Liver (tissue), 9 donors: Measurements from ENCODE around the gene SLC8A2. TPM values are rescaled to one million over a fixed set of nuclear protein-coding genes. Genes with fewer than 3 reads are reported as not detected.

Source experiments
- DNase-seq: peaks from one replicate; pipeline ENCODE4 v3.0.0-alpha.2; 2017; ENCODE audit warnings: low spot score
- H3K27ac ChIP-seq, 2 donors: one replicate each; pipeline ENCODE4 v1.7.0; 2013; ENCODE audit warnings: inconsistent platforms in 2 of 2, low read length in 2 of 2, control low read depth in 1 of 2, low read depth in 1 of 2, mild to moderate bottlenecking in 1 of 2
- H3K27me3 ChIP-seq, 4 donors: one replicate each; pipeline versions ENCODE4 v1.6.1 to v1.7.0; 2013; ENCODE audit warnings: low read length in 3 of 4, inconsistent platforms in 1 of 4, mild to moderate bottlenecking in 1 of 4, moderate library complexity in 1 of 4; ENCODE audit not compliant: control insufficient read depth in 4 of 4, insufficient read depth in 4 of 4
- H3K36me3 ChIP-seq, 4 donors: one replicate each; pipeline versions ENCODE4 v1.6.1 to v1.7.0; 2013; ENCODE audit warnings: low read length in 3 of 4, mild to moderate bottlenecking in 3 of 4, low read depth in 1 of 4, moderate library complexity in 1 of 4; ENCODE audit not compliant: control insufficient read depth in 4 of 4, insufficient read depth in 3 of 4
- H3K4me1 ChIP-seq, 4 donors: one replicate each; pipeline versions ENCODE4 v1.6.1 to v1.7.0; 2013; ENCODE audit warnings: low read length in 3 of 4, mild to moderate bottlenecking in 3 of 4, moderate library complexity in 1 of 4; ENCODE audit not compliant: control insufficient read depth in 4 of 4, insufficient read depth in 4 of 4
- H3K4me3 ChIP-seq, 3 donors: one replicate each; pipeline versions ENCODE4 v1.6.1 to v1.7.0; 2013; ENCODE audit warnings: low read length in 3 of 3, control low read depth in 1 of 3, low read depth in 1 of 3, mild to moderate bottlenecking in 1 of 3
- H3K9ac ChIP-seq, 2 donors: one replicate each; pipeline ENCODE4 v1.7.0; 2013; ENCODE audit warnings: low read length in 2 of 2, mild to moderate bottlenecking in 2 of 2, moderate library complexity in 2 of 2, control low read depth in 1 of 2, low read depth in 1 of 2
- H3K9me3 ChIP-seq, 4 donors: one replicate each; pipeline versions ENCODE4 v1.6.1 to v1.7.0; 2013; ENCODE audit warnings: low read length in 3 of 4; ENCODE audit not compliant: control insufficient read depth in 4 of 4
- EGR1 ChIP-seq, 2 donors: IDR thresholded peaks; 2 replicates each; pipeline ENCODE4 v1.6.1; 2016 to 2018; ENCODE audit warnings: antibody characterized with exemption in 2 of 2, low read depth in 2 of 2
- FOXA1 ChIP-seq: IDR thresholded peaks from 2 replicates; pipeline ENCODE4 v1.6.1; 2016; ENCODE audit warnings: antibody characterized with exemption
- FOXA2 ChIP-seq: IDR thresholded peaks from 2 replicates; pipeline ENCODE4 v1.6.1; 2016; ENCODE audit warnings: antibody characterized with exemption
- GABPA ChIP-seq, 2 donors: IDR thresholded peaks in 1 of 2; conservative IDR thresholded peaks in 1 of 2; 2 replicates each; pipeline ENCODE4 v1.6.1; 2016; ENCODE audit warnings: antibody characterized with exemption in 2 of 2, mild to moderate bottlenecking in 1 of 2, moderate library complexity in 1 of 2
- HNF4A ChIP-seq, 2 donors: conservative IDR thresholded peaks; 2 replicates each; pipeline ENCODE4 v1.6.1; 2016; ENCODE audit warnings: antibody characterized with exemption in 2 of 2, mild to moderate bottlenecking in 2 of 2
- HNF4G ChIP-seq: IDR thresholded peaks from 2 replicates; pipeline ENCODE4 v1.6.1; 2016; ENCODE audit warnings: antibody characterized with exemption
- JUND ChIP-seq, 2 donors: IDR thresholded peaks; 2 replicates each; pipeline ENCODE4 v1.6.1; 2016; ENCODE audit warnings: antibody characterized with exemption in 2 of 2
- MAX ChIP-seq: IDR thresholded peaks from 2 replicates; pipeline ENCODE4 v1.6.1; 2016; ENCODE audit warnings: antibody characterized with exemption
- NR2F2 ChIP-seq: IDR thresholded peaks from 2 replicates; pipeline ENCODE4 v1.6.1; 2016; ENCODE audit warnings: antibody characterized with exemption
- RAD21 ChIP-seq, 2 donors: IDR thresholded peaks; 2 replicates each; pipeline ENCODE4 v1.6.1; 2016; ENCODE audit warnings: antibody characterized with exemption in 2 of 2, mild to moderate bottlenecking in 2 of 2
- RXRA ChIP-seq, 2 donors: IDR thresholded peaks; 2 replicates each; pipeline ENCODE4 v1.6.1; 2017 to 2018; ENCODE audit warnings: antibody characterized with exemption in 2 of 2, mild to moderate bottlenecking in 1 of 2
- SP1 ChIP-seq: IDR thresholded peaks from 2 replicates; pipeline ENCODE4 v1.6.1; 2018; ENCODE audit warnings: antibody characterized with exemption, mild to moderate bottlenecking
- TAF1 ChIP-seq: conservative IDR thresholded peaks from 2 replicates; pipeline ENCODE4 v1.6.1; 2016; ENCODE audit warnings: antibody characterized with exemption, mild to moderate bottlenecking
- YY1 ChIP-seq: IDR thresholded peaks from 2 replicates; pipeline ENCODE4 v1.6.1; 2016; ENCODE audit warnings: antibody characterized with exemption, mild to moderate bottlenecking
- ZBTB33 ChIP-seq: IDR thresholded peaks from 2 replicates; pipeline ENCODE4 v1.6.1; 2016; ENCODE audit warnings: antibody characterized with exemption
- WGBS: extraction: QIAGEN DNeasy Blood & Tissue Kit; methylation state at CpG from one replicate; pipeline ENCODE4 v1.1.7; 2013; 5-methylcytosine and 5-hydroxymethylcytosine counted together
- polyA plus RNA-seq, 2 donors: library from polyadenylated mRNA; stranded (reverse) in 1 of 2; unstranded in 1 of 2; fragments of 200-250 nt in 1 of 2; fragments of >200 nt in 1 of 2; fragmentation: Nextera tagmentation in 1 of 2; extraction: Ambion mirVana in 1 of 2; gene quantifications; one replicate each; pipeline versions ENCODE4 v1.2.1 to v1.2.3, GENCODE V29; 2013 to 2015
- total RNA-seq, 2 donors: library from RNA; depleted of rRNA; stranded (reverse); fragments of >200 nt; gene quantifications; one replicate each; pipeline ENCODE4 v1.2.3, GENCODE V29; 2014
- TF ChIP-seq, protein P1 (sequence below): IDR thresholded peaks from 2 replicates; pipeline ENCODE4 v1.6.1; 2016; ENCODE audit warnings: antibody characterized with exemption, mild to moderate bottlenecking
- TF ChIP-seq, protein P2 (sequence below): IDR thresholded peaks from 2 replicates; pipeline ENCODE4 v1.6.1; 2016; ENCODE audit warnings: antibody characterized with exemption
- TF ChIP-seq, protein P3 (sequence below): fragments of 150-350 bp; IDR thresholded peaks from 2 replicates; pipeline ENCODE4 v1.5.1; 2017; ENCODE audit warnings: improper control_type of control experiment, low read depth, low read length; ENCODE audit not compliant: missing input control
- donor health status: healthy.
- donor health status: healthy.
- donor health status: healthy.
- donor health status: healthy.
- donor health status: healthy.

The SLC8A2 gene
- total and polyA plus RNA-seq, 4 donors: 0.01 to 0.25 TPM; not detected in 2

- no peaks in the 10 kb centered on the region for H3K36me3 ChIP-seq
- no peak overlapping the region for H3K27ac ChIP-seq
- no peak overlapping the region for H3K9ac ChIP-seq
- no peak for TF ChIP-seq TAF1
- no peak for TF ChIP-seq JUND (IDR thresholded peaks at IDR 0.05)
- TF ChIP-seq NR2F2: no peak
- TF ChIP-seq MAX: no peak
- TF ChIP-seq, protein P1, sequence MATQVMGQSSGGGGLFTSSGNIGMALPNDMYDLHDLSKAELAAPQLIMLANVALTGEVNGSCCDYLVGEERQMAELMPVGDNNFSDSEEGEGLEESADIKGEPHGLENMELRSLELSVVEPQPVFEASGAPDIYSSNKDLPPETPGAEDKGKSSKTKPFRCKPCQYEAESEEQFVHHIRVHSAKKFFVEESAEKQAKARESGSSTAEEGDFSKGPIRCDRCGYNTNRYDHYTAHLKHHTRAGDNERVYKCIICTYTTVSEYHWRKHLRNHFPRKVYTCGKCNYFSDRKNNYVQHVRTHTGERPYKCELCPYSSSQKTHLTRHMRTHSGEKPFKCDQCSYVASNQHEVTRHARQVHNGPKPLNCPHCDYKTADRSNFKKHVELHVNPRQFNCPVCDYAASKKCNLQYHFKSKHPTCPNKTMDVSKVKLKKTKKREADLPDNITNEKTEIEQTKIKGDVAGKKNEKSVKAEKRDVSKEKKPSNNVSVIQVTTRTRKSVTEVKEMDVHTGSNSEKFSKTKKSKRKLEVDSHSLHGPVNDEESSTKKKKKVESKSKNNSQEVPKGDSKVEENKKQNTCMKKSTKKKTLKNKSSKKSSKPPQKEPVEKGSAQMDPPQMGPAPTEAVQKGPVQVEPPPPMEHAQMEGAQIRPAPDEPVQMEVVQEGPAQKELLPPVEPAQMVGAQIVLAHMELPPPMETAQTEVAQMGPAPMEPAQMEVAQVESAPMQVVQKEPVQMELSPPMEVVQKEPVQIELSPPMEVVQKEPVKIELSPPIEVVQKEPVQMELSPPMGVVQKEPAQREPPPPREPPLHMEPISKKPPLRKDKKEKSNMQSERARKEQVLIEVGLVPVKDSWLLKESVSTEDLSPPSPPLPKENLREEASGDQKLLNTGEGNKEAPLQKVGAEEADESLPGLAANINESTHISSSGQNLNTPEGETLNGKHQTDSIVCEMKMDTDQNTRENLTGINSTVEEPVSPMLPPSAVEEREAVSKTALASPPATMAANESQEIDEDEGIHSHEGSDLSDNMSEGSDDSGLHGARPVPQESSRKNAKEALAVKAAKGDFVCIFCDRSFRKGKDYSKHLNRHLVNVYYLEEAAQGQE: peak; percentile 96
- no peak for TF ChIP-seq SP1
- TF ChIP-seq RAD21 (IDR thresholded peaks at IDR 0.05): no peak
- no peak overlapping the region for H3K4me3 ChIP-seq
- no peaks in the 10 kb centered on the region for H3K4me1 ChIP-seq
- 18% methylated on average over 47 of the region's 47 CpGs for WGBS
- no peaks in the 10 kb centered on the region for H3K9me3 ChIP-seq
- no peak for DNase-seq
- H3K27me3 ChIP-seq: peaks cover 0 to 7% (median 2%) of the 10 kb centered on the region in 4 donors
Measured at GRCh38 chr19:47406711-47407416, 64.8 kb downstream of the SLC8A2 start.

DNA sequence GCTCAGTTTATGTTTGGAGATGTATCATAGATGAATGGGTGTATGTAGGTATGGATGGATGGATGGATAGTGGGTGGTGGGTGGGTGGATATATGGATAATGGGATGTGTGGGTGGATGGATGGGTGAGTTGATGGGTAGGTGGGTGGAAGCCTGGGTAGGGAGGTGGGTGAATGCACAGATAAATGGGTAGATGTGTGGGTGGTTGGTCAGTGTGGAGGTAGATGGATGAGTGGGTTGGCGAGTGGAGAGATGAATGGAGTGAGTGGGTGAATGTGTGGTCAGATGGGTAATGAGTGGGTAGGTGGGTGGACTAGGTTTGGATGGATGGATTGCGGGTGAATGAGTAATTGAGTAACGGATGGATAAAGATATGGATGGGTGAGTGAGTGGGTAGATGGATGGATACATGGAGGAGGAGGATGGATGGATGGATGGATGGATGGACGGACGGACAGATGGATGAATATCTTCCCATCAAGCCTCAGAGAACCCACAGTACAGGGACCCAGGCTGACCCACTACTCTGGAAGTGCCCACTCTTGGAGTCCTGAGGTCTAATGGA lies 65.8 kb downstream of the SLC8A2 start:
- WGBS: 91% methylated on average over 5 of the region's 5 CpGs
- DNase-seq: no peak
- H3K4me3 ChIP-seq: no peak overlapping the region
- no peak for TF ChIP-seq FOXA2
- TF ChIP-seq, protein P2, sequence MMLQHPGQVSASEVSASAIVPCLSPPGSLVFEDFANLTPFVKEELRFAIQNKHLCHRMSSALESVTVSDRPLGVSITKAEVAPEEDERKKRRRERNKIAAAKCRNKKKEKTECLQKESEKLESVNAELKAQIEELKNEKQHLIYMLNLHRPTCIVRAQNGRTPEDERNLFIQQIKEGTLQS: no peak
- no peak for TF ChIP-seq TAF1
- no peak for TF ChIP-seq EGR1 (IDR thresholded peaks at IDR 0.05; ENCODE audit: low read depth in 2 of 2)
- TF ChIP-seq YY1: no peak
- TF ChIP-seq GABPA (IDR thresholded peaks at IDR 0.05 in 1 of 2, conservative IDR thresholded peaks at IDR 0.05 in 1 of 2): no peak
- TF ChIP-seq, protein P1: no peak
- TF ChIP-seq HNF4G: no peak
- TF ChIP-seq RAD21 (IDR thresholded peaks at IDR 0.05): no peak
- TF ChIP-seq JUND (IDR thresholded peaks at IDR 0.05): no peak
- TF ChIP-seq RXRA (IDR thresholded peaks at IDR 0.05): no peak
- no peak for TF ChIP-seq ZBTB33
- no peak for TF ChIP-seq MAX
- no peak for TF ChIP-seq NR2F2
- no peak for TF ChIP-seq FOXA1
- no peak for TF ChIP-seq HNF4A (conservative IDR thresholded peaks at IDR 0.05)
- TF ChIP-seq, protein P3, sequence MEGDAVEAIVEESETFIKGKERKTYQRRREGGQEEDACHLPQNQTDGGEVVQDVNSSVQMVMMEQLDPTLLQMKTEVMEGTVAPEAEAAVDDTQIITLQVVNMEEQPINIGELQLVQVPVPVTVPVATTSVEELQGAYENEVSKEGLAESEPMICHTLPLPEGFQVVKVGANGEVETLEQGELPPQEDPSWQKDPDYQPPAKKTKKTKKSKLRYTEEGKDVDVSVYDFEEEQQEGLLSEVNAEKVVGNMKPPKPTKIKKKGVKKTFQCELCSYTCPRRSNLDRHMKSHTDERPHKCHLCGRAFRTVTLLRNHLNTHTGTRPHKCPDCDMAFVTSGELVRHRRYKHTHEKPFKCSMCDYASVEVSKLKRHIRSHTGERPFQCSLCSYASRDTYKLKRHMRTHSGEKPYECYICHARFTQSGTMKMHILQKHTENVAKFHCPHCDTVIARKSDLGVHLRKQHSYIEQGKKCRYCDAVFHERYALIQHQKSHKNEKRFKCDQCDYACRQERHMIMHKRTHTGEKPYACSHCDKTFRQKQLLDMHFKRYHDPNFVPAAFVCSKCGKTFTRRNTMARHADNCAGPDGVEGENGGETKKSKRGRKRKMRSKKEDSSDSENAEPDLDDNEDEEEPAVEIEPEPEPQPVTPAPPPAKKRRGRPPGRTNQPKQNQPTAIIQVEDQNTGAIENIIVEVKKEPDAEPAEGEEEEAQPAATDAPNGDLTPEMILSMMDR: no peak
- no peak overlapping the region for H3K9ac ChIP-seq
- peaks cover 0 to 7% (median 2%) of the 10 kb centered on the region in 4 donors for H3K27me3 ChIP-seq
- no peak overlapping the region for H3K27ac ChIP-seq
- no peaks in the 10 kb centered on the region for H3K36me3 ChIP-seq
- no peaks in the 10 kb centered on the region for H3K9me3 ChIP-seq
- H3K4me1 ChIP-seq: no peaks in the 10 kb centered on the region
